ENCODE results near the gene MRM2.

Gene MRM2

GRCh38 chr7:2266911-2267310 is 24.9 kb upstream of the MRM2 start:
- DNase-seq (ENCODE audit: low read depth in 2 of 2): no peak

DNA sequence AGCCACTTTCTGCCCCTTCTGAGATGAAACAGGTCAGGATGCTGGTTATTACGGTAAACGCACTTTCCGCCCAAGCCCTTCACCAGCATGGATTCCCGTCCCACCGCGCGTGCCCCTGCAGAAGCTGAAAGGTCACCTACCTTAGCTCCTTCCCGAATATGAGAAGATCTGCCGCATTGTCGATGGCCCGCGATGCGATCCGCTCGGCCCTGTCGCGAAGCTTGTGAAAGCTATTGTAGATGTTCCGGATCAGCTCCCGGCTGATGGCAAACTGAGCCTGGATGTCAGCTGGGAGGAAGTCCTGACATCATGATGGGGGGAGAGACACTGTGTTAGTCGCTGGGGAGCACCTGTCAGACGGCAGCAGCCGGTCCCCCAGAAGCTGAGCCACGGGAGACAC is 22.2 kb upstream of the MRM2 start:
- no peak for DNase-seq (ENCODE audit: low read depth in 2 of 2)

DNA sequence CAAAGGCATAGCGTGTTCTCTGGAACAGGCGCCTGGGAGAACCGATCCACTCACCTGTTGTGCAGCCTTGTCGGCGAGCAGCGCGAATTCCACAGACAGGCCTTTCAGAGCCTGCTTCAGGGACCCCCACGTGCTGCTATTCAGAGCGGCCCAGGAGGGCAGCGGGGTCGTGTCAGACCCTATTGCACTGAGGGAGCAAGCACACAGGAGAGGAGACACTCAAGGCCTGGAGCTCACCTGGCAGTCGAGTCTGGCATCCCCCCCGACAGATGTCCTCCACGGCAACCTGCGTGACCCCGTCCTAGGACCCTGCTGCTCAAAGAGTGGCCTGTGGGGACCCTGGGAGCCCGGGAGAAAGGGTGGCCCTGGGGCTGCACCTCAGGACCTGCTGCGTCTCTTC is 21.2 kb upstream of the MRM2 start:
- no peak for DNase-seq (ENCODE audit: low read depth in 2 of 2)

DNA sequence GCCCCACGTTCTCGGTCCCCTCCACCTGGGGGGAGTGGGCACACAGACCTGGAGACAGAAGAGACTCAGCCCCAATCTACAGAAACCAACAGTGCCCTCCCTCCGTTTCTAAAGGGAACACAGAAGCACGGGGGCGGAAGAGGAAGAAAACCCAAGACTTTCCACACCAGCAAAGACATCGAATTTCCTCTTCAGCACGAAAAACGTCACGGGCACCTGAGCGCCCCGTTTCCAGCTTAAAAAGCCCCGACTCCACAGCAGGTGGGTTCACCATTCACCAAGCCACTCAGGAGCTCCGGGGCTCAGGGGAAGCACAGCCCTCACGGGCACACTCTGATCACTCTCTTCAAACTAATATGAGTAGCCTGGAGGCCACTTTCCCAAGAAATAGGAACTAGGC is 19.6 kb upstream of the MRM2 start:
- DNase-seq (ENCODE audit: low read depth in 2 of 2): no peak

GRCh38 chr7:2260820-2261219 is 18.8 kb upstream of the MRM2 start:
- DNase-seq (ENCODE audit: low read depth in 2 of 2): no peak

GRCh38 chr7:2259480-2259879 is 17.5 kb upstream of the MRM2 start:
- DNase-seq (ENCODE audit: low read depth in 2 of 2): no peak

- no peak for DNase-seq (ENCODE audit: low read depth in 2 of 2)
Observed at GRCh38 chr7:2258661-2259365, 16.8 kb upstream of the MRM2 start.

- no peak for DNase-seq (ENCODE audit: low read depth in 2 of 2)
Observed at GRCh38 chr7:2257651-2258050, 15.6 kb upstream of the MRM2 start.

- no peak for DNase-seq (ENCODE audit: low read depth in 2 of 2)
Observed at GRCh38 chr7:2257046-2257551, 15.1 kb upstream of the MRM2 start.

DNA sequence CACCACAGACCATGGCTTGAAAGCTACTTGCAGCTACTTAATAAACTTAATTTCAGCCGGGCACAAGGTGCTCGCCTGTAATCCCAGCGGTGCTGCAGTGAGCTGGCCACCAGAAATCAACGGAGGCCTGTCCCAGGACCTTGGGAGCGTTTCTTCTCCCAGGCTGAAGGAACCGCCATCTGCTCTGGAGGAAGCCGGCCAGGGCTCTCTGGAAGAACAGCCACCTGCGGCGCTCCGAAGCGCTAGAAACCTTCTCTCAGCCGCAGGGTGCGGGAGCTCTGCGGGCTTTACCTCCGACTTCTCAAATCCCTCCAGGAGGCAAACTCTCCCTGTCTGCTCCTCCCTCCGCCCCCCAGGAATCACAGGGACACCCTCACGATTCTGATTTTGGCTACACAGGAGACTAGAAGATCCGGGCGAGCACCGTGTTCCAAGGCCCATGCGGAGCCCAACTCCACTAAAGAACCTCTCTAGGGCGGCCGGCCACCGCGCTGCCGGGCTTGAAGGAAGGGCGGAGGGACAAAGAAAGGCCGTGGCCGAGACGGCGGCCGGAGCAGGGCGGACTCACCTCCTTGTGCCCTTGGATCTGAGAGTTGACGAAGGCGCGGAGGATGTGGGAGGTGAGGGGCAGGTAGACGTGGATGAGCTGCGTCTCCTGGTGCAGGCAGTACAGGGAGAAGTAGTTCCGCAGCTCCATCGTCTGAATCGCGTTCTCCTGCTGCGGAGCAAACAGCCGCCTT is 14.5 kb upstream of the MRM2 start:
- DNase-seq (ENCODE audit: low read depth in 2 of 2): no peak

DNA sequence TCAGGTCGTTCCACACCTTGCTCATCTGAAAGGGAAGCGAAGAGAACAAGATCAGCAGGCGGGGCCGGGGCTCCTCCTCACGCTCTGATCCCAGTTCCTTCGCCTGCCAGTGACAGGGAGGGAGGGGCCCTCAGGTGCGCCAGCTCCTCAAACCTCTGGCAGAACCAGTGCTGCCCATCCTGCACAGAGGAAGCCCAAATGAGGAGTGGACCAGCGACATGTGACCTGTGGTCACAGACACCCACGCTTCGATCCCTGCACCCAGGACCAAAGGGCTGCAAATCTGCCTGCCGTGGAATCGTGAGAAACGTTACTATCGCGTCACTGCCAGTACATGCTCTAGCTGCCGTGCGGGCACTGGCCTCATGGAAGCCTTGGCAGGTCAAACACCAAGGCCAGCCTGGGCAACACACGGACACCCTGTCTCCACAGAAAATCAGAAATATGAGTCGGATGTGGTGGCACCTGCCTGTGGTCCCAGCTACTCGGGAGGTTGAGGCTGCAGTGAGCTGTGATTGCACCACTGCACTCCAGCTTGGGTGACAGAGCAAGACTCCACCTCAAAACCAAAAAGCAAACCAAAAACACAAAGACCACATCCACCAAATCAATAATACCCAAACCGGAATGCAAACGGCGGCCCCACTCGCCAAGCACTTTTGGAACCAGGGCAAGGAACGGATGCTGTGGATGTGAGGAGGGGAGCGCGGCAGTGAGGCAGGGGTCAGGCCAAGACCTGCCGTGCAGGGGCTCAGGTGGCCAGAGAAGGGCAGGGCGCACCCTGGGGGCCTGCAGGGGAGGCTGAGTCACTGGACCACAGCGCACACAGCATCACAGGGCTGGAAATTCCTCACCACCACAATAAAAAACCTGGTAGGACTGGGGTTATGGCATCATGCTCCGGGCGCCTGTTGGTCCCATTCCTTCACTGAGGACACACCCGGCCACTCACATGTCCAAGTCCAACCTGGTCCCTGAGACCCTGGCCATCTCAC is 13.4 kb upstream of the MRM2 start:
- no peak for DNase-seq (ENCODE audit: low read depth in 2 of 2)

DNA sequence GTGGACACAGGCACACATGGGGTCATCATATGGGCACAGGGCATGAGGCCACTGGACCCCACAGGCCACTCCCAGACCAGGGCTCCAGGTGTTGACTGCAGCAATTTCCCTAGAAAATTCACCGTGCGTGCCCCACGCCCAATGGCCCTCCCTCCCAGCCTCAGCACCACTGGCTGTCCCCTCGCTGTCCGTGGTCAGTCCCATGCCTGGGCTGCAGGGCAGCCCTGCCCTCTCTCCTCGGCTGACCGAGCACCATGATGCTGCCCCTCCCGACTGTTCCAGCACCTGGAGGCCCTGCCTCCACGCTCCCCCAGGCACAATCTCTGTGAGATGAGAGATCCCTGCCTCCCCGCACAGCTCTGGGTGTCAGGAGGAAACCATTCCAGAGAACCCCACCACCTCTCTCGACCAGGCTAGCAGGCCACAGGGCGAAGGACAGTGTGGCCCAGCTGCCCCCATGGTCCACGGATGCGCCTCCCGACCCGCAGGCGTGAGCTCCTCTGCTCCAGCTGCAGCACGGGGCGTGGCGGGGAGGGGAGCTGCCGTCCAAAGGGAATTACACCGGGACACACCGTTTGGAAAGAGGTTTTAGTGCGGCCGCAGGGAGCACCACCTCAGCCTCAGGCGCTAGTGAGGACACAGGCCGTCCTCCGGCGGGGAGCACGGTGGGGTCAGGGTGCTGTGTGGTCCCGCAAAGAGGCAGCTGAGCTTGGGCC is 12.6 kb upstream of the MRM2 start:
- DNase-seq (ENCODE audit: low read depth in 2 of 2): no peak

DNA sequence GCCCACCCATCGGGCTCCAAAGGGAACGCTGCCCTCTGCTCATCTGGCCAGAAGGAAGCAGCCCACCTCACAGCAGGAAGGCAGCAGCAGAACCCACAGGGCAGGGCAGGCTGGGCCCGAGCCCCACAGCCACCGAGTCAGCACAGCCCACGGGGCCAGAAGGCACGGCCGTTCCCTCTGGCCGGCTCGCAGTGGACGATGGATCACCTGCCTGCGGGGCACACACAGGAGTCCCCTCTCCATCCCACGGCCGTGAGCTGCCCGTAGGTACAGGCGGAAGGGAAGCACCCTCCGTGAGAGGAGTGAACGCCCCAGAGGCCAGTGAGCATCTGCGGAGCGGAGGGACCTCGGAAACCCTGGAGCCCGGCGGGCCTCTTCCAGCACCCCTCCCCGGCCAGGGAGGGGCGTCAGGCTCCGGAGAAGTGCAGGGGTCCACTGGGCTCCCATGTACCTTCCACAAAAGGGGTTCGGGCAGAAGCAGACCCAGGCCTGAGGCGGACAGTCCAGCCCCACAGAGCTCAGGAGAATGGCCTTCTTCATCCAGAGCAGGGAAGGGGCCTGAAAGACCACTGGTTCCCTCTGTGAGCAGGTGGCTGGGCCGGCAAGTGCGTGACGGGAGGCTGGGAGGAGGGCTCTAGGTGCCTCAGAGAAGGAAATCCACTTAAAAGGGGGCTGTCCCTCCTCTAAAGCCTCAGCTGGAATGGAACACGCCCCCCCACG is 11.7 kb upstream of the MRM2 start:
- no peak for DNase-seq (ENCODE audit: low read depth in 2 of 2)

- no peak for DNase-seq (ENCODE audit: low read depth in 2 of 2)
Observed at GRCh38 chr7:2253021-2253420, 11.0 kb upstream of the MRM2 start.

DNA sequence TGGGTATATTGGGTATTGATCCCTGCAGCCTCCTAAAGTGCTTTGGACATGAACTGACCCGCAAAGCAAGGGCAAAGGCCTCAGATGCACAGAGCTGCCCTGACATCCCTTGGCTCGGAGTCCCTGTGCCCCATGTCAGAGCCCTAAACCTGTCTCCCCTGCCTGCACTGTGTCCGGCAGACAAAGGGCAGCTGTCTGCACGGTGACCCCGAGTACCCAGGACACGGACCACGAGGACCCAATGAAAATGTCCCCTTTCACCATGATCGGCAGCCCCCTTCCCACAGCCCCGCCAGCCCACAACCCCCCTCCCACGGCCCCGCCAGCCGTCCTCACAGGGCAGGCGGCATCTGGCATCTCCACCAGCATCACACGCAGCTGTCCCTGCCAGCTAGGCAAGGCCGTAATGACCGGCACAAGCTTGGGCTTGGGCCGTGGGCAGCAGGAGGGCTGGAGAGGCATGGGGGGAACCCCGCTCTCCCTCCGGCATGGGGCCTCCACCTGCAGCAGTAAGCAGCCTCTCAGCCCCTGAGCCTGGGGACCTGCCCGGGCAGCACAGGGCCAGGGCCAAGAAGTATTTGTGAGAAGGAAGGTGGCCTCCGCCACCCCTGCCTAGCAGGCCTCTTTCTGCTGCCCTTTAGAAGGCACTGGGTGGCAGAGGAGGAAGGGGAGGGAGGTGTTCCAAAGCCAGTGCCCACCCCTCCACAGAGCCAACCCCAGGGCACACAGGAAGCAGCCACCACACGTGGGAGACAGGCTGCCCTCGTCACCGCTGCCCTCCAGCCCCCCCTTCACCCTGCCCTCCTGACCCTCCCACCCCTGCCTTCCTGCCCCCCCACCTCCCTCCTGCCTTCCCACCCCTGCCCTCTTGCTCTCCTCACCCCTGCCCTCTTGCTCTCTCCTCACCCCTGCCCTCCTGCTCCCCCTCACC is 10.1 kb upstream of the MRM2 start:
- no peak for DNase-seq (ENCODE audit: low read depth in 2 of 2)

DNA sequence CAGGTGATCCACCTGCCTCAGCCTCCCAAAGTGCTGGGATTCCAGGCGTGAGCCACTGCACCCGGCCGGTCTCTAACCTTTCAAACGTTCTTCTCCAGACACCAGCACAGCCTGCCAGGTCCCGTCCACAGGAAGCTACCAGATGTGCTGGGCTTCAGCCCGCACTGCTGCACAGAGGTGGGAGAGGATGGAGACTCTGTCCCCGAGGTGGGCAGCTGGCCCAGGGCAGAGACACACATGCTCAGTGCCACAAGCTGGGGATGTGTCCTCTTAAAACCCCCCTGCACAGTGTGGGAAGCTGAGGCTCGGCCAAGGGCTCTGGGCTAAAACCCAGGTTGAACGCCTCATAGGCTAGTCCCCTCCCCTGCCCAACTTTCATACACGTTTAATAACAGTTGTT is 9.4 kb upstream of the MRM2 start:
- DNase-seq (ENCODE audit: low read depth in 2 of 2): no peak

GRCh38 chr7:2249744-2250323 is 7.8 kb upstream of the MRM2 start:
- DNase-seq (ENCODE audit: low read depth in 2 of 2): no peak

DNA sequence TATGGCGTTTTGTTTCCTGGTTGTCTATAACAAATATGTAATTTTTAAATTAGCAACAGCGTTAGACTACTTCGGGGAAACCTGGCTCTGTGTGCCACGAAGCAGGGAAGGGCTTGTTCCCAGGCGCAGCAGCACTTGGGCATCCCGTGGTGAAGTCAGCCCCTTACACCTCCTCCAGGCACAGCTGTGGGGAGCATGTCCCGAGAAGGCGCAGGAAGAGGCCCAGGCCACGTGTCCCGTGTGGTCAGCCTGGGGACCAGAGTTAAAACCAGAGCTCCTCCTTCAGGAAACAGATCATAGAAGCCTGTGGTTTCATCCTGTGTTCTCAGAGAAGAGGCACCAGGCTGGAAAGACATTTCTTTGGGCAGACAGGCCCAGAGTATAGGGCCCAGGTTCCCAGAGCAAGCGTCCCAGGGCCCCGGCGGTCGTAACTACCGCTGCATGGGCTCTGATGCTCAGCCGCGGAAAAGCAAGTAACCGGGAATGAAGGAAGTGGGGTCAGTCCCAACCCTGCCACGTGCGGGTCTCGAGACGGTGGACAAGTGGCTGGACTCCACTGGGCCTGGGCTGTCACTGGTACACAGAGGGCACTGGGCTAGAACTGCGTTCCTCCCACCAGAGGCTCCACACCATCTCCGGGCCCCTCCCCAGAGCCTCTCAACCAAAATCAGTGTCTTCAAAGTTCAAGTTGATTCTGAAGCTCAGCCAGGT is 7.1 kb upstream of the MRM2 start:
- DNase-seq (ENCODE audit: low read depth in 2 of 2): no peak
